NCI-H82 (cell line): ENCODE measurements around the gene MUC5B.
A peak's percentile ranks its signal among the peaks of the same experiment; 100 is the strongest.

Source experiments
- DNase-seq: peaks from one replicate; lab custom pipeline; 2025; lab: John Stamatoyannopoulos, UW

MUC5B gene

DNA sequence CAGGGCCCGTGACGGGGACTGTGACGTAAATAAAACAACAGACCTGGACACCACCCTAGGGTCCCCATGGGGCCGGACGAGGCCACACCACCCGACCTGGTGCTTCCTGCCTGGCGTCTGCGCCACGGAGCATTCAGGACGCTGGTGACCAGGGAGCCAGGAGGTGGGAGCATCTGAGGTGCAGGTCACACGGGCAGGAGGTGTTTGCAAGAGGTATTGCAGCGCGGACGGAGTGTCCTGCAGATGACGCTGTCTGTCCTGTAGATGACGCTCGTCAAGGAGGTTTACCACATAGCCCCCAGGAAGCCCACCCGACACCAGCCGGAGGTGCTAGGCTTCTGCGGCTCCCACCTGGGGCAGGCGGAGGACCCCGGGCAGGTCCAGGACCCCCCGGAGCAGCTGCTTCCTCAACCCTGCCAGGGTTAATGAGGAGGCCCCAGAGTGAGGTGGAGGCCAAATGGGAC is 986 bp upstream of the MUC5B start:
- no peak for DNase-seq

DNA sequence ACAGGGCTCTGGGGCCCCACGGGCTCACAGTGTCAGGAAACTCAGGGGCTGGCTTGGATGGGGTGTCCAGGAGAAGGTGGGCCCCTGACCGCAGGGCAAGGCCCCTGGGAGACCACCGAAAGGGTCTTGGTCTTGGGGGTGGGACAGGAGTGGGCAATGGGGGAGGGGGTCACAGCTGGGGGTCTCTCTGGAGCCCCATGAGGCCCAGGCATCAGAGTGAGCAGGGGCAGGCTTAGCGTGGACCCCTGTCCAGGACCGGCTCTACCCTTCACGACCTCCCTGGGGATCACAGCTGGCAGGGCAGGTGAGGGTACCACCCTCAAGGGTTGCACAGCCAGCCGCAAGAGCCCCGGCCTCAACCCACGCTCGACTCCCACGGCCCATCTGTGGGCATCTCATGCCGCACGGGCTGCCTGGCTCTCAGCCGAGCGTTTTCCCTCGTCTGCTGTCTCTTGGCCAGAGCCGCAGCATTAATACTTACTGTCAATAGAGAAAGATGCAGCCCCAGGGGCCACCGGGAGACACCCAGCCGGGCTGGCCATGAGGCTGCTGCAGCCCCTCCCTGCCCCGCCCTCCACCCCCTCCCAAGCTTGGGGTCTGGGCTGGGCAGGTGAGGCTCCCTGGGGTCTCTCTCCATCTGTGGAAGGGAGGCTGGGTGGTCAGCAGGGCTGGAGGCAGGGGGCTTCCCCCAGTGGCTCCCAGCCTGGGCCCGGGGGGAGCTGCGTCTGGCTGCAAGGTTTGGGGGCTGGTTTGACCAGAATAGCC is 662 bp downstream of the MUC5B start:
- DNase-seq, result no peak

DNA sequence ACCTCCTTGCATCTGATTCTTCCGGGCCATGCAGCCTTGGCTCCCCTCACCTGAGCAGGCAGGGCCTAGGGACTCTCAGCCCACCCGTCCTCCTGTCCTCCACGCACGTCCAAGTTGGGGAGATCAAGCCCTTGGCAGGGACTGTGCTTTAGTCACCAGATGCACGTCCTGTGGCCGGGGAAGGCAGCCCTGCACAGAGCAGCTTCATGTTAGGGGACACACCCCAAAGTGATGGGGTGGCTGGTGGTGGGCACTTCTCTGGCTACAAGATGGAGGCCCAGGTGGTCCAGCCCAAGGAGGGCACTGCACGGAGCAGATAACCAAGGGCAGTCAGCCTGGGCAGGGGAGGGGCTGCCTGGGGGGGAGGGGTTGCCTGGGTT is 1.2 kb downstream of the MUC5B start:
- no peak for DNase-seq

DNA sequence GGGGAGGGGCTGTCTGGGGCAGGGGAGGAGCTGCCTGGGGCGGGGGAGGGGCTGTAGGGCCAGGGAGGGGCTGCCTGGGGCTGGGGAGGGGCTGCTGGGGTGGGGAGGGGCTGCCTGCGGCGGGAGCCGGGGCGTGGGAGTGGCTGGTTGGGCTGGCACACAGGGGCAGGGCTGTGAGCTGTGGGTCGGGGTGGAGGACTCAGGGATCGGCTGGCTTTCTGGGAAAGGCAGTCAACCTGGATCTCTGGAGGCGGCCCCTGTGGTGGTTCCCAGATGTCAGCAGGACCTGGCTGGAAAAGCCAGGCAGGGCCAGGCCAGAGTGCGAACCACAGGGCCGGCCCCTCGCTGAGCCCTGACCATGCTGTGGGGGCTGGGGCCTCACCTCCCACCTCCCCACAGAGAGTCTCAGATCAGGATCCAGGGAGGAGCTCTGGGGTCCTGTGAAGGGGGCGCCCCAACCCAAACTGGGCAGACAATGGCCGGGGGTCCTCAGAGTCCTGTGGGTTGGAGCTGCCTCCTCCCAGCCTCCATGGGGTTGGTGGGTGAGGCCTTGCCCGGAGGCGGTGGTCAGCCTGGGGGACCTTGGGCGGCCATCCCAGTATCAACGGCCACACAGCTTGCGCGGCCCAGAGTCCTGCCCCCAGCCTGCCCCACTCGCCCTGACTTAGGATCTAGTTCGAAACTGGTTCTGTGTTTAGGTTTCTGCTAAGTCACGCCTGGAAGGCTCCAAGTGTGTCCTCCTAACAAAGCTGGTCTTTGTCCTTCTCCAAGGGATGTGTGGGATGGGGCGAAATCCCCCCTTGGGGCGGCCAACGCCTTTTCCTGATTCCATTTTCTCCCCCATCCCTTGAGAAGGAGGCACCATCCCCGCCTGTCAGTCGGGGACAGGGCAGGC is 1.9 kb downstream of the MUC5B start:
- no peak for DNase-seq

DNA sequence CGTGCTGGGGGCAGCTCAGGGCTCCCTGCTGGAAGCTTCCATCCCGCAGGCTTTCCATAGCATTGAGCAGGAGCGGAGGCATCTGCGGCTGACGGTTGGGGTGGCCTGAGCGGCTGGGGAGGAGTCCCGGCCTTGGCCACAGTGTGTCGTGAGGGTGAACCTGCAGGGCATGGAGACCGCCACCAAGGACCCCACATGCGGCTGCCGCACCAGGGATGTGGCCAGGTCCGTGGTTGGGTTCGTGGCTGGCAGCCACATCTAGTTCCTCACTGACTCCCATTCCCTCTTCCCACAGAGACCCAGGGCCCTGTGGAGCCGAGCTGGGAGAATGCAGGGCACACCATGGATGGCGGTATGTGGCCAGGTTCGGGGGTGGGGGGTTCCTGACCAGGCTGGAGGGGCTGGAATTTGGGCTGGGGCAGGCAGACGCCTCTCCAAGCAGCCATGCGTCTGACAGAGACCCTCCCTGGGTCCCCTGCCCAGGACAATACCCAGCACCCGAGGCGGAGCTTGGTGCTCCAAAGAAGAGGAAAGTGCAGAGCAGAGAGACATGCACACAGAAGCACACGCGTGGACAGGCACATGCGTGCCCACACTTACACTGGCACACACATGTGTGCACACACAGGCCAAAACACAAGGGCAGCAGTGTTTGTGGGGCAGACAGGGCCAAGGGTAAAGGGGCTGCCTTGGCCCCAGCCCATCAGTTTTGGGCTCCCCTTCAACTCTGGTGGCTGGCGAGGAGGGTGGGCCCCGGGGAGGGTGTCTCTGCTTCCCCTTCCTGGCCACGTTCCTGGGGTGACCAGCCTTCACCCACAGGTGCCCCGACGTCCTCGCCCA is 2.7 kb downstream of the MUC5B start:
- DNase-seq, result no peak

DNA sequence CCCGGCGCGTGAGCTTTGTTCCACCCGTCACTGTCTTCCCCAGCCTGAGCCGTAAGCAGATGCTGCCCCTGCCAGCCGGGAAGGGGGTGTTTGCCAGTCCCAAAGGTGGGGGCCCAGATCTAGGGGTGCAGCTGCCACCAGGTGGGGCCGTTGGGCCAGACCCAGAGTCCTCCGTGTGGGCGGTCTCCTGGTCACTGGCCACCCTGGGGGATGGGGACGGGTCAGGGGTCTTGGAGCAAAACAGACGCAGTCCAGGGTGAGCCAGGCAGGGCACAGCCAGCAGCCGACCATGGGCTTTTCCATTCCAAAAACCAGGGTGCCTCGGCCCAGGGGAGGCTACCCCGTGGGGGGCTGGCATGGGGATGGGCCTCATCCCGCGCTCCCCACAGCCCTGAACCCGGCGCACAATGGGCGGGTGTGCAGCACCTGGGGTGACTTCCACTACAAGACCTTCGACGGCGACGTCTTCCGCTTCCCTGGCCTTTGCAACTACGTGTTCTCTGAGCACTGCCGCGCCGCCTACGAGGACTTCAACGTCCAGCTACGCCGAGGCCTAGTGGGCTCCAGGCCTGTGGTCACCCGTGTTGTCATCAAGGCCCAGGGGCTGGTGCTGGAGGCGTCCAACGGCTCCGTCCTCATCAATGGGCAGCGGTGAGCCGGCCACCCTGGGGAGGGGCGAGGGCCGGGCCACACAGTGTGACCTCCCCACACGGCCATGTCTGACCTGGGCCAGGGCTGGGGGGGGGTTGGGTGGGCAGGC is 3.5 kb downstream of the MUC5B start:
- DNase-seq, result no peak

DNA sequence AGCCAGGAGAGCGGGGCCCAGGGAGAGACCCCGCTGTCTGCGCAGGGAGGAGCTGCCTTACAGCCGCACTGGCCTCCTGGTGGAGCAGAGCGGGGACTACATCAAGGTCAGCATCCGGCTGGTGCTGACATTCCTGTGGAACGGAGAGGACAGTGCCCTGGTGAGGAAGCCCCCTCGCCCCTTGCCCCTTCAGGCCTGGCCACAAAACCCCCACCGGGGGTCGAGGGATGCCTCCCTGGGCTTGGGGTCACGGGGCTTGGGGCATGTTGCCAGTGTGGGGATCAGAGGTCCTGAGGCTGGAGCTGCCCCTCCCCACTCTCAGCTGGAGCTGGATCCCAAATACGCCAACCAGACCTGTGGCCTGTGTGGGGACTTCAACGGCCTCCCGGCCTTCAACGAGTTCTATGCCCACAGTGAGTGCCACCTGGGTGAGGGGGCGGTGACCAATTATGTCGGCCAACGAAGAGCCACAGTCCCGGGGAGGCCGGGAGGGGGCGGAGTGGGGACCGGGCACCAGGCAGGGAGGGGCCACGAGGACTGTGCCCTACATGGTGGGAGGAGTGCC is 4.2 kb downstream of the MUC5B start:
- DNase-seq, result peak; percentile 33

DNA sequence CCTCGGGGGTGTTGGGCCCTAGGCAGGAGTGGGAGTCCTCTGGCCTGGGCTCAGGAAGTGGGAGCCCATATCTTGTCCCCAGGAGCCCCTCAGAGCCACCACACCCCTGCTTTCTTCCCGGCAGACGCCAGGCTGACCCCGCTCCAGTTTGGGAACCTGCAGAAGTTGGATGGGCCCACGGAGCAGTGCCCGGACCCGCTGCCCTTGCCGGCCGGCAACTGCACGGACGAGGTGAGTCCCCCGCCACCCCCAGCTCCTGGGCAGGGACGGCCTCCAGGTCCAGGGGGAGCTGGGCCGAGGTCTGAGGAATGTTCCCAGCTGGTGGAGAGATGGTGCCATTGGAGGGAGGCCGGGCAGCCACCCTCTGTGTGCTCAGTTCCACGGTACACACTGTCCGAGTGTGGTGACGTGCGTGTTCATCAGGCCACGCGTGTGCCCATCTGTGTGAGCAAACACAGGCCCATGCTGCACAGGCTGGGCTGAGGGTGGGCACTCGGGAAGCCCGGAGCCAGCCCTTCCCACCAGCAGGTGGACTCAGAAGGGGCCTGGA is 4.8 kb downstream of the MUC5B start:
- DNase-seq, result no peak

DNA sequence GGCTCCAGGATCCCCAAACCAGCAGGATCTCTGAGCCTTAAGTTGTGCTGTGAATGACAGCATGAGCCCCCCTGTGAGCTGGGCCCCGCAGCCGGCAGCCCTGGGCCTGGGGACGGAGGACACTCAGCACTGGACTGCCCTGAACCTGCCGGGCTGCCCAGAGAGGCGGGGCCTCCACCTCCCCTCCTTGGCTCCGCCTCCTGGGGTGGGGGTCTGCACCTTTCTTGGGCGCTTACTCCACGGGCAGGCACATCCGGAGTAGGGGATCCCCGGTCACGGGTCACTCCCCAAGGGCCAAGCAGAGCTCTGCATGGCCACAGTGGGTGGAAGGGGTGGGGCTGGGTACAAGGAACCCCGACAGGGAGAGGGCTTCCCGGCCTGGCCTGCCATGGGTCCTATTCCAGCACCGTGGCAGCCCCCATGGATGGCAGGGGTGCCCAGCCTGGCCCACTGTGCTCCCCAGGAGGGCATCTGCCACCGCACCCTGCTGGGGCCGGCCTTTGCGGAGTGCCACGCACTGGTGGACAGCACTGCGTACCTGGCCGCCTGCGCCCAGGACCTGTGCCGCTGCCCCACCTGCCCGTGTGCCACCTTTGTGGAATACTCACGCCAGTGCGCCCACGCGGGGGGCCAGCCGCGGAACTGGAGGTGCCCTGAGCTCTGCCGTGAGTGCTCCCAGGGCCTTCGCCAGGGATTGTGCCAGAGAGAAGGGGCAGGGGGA is 5.4 kb downstream of the MUC5B start:
- no peak for DNase-seq

DNA sequence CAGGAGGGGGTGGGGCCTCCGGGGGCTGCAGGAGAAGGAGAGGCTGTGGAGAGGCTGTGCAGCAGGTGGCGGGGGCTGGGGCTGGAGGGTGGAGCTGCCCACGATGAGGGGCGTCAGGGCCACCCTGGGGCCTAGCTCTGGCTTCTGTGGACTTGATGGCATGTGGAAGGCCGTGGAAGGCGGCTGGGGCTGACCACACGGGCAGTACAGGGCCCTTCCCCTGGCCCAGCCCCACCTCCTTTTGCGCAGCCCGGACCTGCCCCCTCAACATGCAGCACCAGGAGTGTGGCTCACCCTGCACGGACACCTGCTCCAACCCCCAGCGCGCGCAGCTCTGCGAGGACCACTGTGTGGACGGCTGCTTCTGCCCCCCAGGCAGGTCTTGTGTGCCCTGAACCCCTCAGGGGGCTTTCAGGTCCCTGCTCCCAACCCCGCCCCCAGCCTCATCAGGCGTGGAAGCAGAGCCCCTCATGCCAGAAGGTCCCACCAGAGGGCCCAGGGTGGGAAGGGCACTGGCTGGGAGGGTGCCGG is 6.1 kb downstream of the MUC5B start:
- no peak for DNase-seq

DNA sequence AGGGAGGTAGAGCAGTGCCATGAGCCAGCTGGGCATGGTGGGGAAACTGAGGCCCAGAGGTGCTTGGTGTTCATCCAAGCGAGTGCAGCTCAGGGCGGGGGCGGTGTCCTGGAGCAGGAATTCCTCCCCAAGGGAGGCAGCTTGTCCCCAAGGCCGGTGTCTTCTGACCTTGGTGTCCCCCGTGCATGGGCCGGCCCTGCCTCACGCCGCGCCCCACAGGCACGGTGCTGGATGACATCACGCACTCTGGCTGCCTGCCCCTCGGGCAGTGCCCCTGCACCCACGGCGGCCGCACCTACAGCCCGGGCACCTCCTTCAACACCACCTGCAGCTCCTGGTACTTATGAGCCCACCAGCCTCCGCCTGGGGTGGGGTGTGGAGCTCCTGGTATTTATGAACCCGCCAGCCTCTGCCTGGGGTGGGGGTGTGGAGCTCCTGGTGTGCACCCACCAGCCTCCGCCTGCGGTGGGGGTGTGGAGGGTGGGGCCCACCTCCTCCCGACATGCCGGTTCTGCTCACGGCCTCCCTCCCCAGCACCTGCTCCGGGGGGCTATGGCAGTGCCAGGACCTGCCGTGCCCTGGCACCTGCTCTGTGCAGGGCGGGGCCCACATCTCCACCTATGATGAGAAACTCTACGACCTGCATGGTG is 6.7 kb downstream of the MUC5B start:
- DNase-seq, result no peak

DNA sequence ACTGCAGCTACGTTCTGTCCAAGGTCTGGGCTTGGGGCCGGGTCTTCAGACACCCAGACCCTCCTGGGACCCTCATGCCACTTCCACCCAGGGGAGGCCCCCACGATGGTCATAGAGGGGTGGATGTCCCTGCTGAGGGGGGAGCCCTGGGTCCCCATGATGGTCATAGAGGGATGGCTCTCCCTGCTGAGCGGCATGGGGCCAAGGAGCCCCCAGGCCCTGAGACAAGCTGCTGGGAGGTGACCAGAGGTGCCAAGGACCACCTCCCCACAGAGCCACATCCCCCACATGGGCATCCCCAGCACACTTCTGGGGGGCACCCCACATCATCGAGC is 7.2 kb downstream of the MUC5B start:
- no peak for DNase-seq

DNA sequence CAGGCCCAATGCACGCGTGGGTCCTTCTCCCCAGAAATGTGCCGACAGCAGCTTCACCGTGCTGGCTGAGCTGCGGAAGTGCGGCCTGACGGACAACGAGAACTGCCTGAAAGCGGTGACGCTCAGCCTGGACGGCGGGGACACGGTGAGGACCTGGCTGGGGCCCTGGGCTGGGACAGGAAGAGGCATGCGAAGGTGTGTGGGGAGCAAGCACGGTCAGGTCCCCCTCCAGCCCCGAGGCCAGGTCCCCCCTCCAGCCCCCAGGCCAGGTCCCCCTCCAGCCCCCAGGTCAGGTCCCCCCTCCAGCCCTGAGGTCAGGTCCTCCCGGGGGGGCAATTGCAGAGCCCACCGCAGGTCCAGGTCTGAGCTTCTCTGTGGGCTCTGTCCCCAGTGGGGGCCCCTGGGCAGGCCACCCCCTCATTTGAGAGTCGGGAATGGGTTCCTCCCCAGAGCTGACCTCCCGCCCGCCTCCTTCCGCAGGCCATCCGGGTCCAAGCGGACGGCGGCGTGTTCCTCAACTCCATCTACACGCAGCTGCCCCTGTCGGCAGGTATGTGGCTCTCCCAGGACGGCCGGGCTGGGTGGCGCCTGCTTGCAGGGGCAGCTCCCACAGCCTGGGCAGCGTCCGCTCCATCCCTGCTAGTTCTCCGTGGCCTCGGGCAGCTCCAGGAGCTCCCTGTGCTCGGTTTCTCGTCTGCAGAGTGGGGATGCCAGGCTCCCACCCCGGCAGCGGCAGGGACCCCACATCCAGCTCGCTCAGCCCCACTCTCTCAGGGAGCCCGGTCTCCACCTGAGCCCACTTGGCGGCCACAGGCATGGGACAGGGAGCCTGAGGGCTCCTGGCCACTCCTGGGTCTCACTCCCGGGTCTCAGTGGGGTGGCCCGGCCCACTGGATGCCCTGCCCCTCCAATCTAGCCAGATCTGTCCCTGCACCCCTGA is 7.9 kb downstream of the MUC5B start:
- no peak for DNase-seq

DNA sequence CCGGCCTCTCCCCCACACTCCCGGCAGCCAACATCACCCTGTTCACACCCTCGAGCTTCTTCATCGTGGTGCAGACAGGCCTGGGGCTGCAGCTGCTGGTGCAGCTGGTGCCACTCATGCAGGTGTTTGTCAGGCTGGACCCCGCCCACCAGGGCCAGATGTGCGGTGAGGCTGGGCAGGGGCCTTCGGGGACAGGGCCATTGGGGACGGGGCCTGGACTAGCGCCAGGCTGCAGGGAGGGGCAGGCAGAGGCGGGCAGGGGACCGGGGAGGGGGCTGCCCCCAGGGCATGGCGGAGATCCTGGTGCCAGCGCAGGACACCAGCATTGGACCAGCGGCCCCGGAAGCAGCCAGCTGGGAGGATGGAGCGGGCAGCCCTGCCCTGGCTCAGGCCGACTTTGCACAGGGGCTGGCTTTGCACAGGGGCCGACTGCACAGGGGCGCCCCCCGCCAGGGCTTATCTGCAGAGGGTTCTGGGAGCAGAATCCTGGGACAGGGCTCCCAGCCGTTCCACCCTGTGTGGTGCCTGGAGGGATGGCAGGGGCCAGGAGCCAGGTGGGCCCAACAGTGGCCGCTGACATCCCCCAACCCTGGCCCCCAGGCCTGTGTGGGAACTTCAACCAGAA is 8.6 kb downstream of the MUC5B start:
- no peak for DNase-seq

DNA sequence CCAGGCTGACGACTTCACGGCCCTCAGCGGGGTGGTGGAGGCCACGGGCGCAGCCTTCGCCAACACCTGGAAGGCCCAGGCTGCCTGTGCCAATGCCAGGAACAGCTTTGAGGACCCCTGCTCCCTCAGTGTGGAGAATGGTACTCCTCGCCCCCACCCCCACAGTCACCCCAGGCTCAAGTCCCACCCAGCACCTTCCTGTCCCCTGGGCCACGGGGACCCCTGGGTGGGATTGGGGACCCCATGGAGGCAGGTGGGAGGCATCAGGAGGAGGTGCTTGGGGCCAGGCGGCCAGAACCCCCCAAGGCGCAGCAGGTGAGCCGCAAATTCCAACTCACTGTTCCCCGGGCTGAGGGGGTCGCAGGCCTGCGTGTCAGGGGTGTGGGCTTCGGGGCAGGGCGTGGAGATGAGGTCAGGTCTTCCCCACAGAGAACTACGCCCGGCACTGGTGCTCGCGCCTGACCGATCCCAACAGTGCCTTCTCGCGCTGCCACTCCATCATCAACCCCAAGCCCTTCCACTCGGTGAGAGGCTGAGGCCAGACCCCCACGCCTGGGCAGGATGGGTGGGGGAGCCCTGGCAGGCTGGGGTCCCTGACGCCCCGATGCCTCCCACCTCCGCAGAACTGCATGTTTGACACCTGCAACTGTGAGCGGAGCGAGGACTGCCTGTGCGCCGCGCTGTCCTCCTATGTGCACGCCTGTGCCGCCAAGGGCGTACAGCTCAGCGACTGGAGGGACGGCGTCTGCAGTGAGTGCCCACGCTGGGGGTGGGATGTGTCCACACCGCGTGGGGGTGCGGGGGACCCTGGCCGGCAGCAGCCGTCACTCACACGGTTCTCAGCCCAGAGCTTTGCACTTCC is 9.4 kb downstream of the MUC5B start:
- no peak for DNase-seq

DNA sequence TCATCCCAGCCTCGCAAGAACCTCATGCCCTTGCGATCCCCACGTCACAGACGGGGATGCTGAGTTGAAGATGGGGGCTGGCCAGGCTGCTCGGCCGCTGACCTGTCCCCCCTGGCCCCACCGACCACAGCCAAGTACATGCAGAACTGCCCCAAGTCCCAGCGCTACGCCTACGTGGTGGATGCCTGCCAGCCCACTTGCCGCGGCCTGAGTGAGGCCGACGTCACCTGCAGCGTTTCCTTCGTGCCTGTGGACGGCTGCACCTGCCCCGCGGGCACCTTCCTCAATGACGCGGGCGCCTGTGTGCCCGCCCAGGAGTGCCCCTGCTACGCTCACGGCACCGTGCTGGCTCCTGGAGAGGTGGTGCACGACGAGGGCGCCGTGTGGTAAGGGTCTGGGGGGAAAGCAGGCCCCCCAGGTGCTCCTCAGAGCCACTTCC is 10.0 kb downstream of the MUC5B start:
- DNase-seq, result no peak
